Endothelial cell of umbilical vein (primary cell): ENCODE measurements around the gene TEX264. TPM values are rescaled to one million over a fixed set of nuclear protein-coding genes. Genes with fewer than 3 reads are reported as not detected.

ENCODE experiments used
- BruUV-seq: library from RNA; stranded (reverse); fragments of 400-500 nt; replicated peaks from 2 replicates; lab custom pipeline; 2021; lab: Mats Ljungman, UMichigan
- CTCF ChIA-PET: fragments of 300-600, 350-600 bp; sonication (Branson Sonifier 250); formaldehyde crosslinking; loops from one replicate; lab custom pipeline; 2021; ENCODE audit warnings: antibody characterized with exemption, inconsistent platforms; lab: Charles Lee
- POLR2A ChIA-PET: fragments of 300-600, 350-600 bp; sonication (Branson Sonifier 250); formaldehyde crosslinking; loops from one replicate; lab custom pipeline; 2021; ENCODE audit warnings: antibody characterized with exemption, inconsistent platforms; lab: Charles Lee
- DNase-seq: peaks from one replicate; pipeline ENCODE4 v3.0.0-alpha.2; 2011; ENCODE audit warnings: low read depth, low spot score
- FAIRE-seq: peaks from 2 replicates; lab custom pipeline; 2011; peaks lifted over from hg19 to GRCh38; lab: Jason Lieb, UNC
- H2AFZ ChIP-seq: 2 replicates; pipeline ENCODE4 v1.6.0; 2012; ENCODE audit warnings: low read depth, low read length, control low read depth, inconsistent platforms
- H3K27ac ChIP-seq: 2 replicates; pipeline ENCODE4 v1.5.1; 2011; ENCODE audit warnings: low read depth, mild to moderate bottlenecking, control low read depth, low read length, moderate library complexity; ENCODE audit not compliant: insufficient read depth
- H3K27me3 ChIP-seq, 2 experiments: 2 replicates each; pipeline versions ENCODE4 v1.6.0 to v1.6.1; 2011; ENCODE audit warnings: low read length in 2 of 2, mixed read lengths in 1 of 2; ENCODE audit not compliant: control insufficient read depth in 2 of 2, insufficient read depth in 2 of 2
- H3K36me3 ChIP-seq, 2 experiments: 2 replicates in 1 of 2; 3 replicates in 1 of 2; pipeline ENCODE4 v1.5.1; 2011; ENCODE audit warnings: low read length in 2 of 2, mild to moderate bottlenecking in 1 of 2, moderate library complexity in 1 of 2; ENCODE audit not compliant: control insufficient read depth in 2 of 2, insufficient read depth in 2 of 2; ENCODE audit errors: extremely low read depth in 1 of 2
- H3K4me1 ChIP-seq: 3 replicates; pipeline ENCODE4 v1.5.1; 2011; ENCODE audit warnings: mild to moderate bottlenecking, low read length; ENCODE audit not compliant: control insufficient read depth, insufficient read depth; ENCODE audit errors: extremely low read depth
- H3K4me2 ChIP-seq: 2 replicates; pipeline ENCODE4 v1.6.1; 2011; ENCODE audit warnings: low read length, control low read depth, mixed read lengths; ENCODE audit not compliant: insufficient read depth
- H3K4me3 ChIP-seq, 3 experiments: fragments of 200-600 bp in 1 of 3; sonication (generic), shearing (Covaris generic) in 1 of 3; replicated peaks in 1 of 3; 2 replicates each; pipeline ENCODE4 v1.5.1; 2011 to 2016; ENCODE audit warnings: control low read depth in 3 of 3, low read length in 3 of 3, mild to moderate bottlenecking in 2 of 3, inconsistent platforms in 1 of 3, low read depth in 1 of 3, moderate library complexity in 1 of 3; ENCODE audit not compliant: insufficient read depth in 1 of 3
- H3K79me2 ChIP-seq: 2 replicates; pipeline ENCODE4 v1.6.0; 2012; ENCODE audit warnings: low read length, inconsistent platforms; ENCODE audit not compliant: control insufficient read depth, insufficient read depth
- H3K9ac ChIP-seq: replicated peaks from 2 replicates; pipeline ENCODE3; 2011; ENCODE audit warnings: low read length, control low read depth; ENCODE audit not compliant: insufficient read depth; ENCODE audit errors: extremely low read depth
- H3K9me1 ChIP-seq: replicated peaks from 3 replicates; pipeline ENCODE4 v1.6.0; 2011; ENCODE audit warnings: mild to moderate bottlenecking, low read length; ENCODE audit not compliant: control insufficient read depth, insufficient read depth; ENCODE audit errors: extremely low read depth
- H3K9me3 ChIP-seq: replicated peaks from 2 replicates; pipeline ENCODE4 v1.5.1; 2012; ENCODE audit warnings: low read length, inconsistent platforms; ENCODE audit not compliant: control insufficient read depth, insufficient read depth
- H4K20me1 ChIP-seq: replicated peaks from 2 replicates; pipeline ENCODE3; 2011; ENCODE audit warnings: mild to moderate bottlenecking, low read length; ENCODE audit not compliant: control insufficient read depth, insufficient read depth; ENCODE audit errors: extremely low read depth
- CTCF ChIP-seq, 2 donors: IDR thresholded peaks; 1 replicate in 1 of 2; 2 replicates in 1 of 2; pipeline ENCODE4 v1.5.1; 2011; ENCODE audit warnings: low read length in 2 of 2, mild to moderate bottlenecking in 2 of 2, moderate library complexity in 2 of 2, control low read depth in 1 of 2, inconsistent platforms in 1 of 2, low read depth in 1 of 2; ENCODE audit not compliant: insufficient read depth in 1 of 2; ENCODE audit errors: extremely low read depth in 1 of 2
- EZH2 ChIP-seq: IDR thresholded peaks from 2 replicates; pipeline ENCODE4 v1.6.1; 2012; ENCODE audit warnings: borderline replicate concordance, low read depth, mild to moderate bottlenecking, moderate library complexity, low read length, inconsistent platforms; ENCODE audit not compliant: severe bottlenecking
- FOS ChIP-seq: IDR thresholded peaks from 2 replicates; pipeline ENCODE4 v1.6.1; 2011; ENCODE audit warnings: mild to moderate bottlenecking, low read length, moderate library complexity, borderline replicate concordance; ENCODE audit not compliant: insufficient read depth
- GATA2 ChIP-seq: IDR thresholded peaks from 2 replicates; pipeline ENCODE4 v1.7.0; 2011; ENCODE audit warnings: low read depth, mild to moderate bottlenecking, moderate library complexity, mixed read lengths, low read length; ENCODE audit not compliant: insufficient read length, insufficient read depth
- JUN ChIP-seq: IDR thresholded peaks from 2 replicates; pipeline ENCODE4 v1.6.1; 2011; ENCODE audit warnings: borderline replicate concordance, low read depth; ENCODE audit not compliant: insufficient read length, insufficient read depth
- MYC ChIP-seq: IDR thresholded peaks from one replicate; pipeline ENCODE4 v1.6.1; 2011; ENCODE audit warnings: mild to moderate bottlenecking, low read depth, low read length
- POLR2A ChIP-seq: IDR thresholded peaks from 2 replicates; pipeline ENCODE4 v1.6.1; 2012; ENCODE audit warnings: low read depth, mild to moderate bottlenecking, control low read depth, low read length
- POLR2AphosphoS5 ChIP-seq: IDR thresholded peaks from 2 replicates; pipeline ENCODE4 v1.6.1; 2012; ENCODE audit warnings: low read depth, mild to moderate bottlenecking, control low read depth, low read length, moderate library complexity; ENCODE audit not compliant: insufficient read depth
- dilution Hi-C: fragments of 300-500 bp; cut with MboI; formaldehyde crosslinking; loops from one replicate; pipeline ENCODE4 v1.15.0; 2019; ENCODE audit warnings: low sequenced_read_pairs; ENCODE audit not compliant: extremely low pct_ligation_motif_present
- intact Hi-C: fragments of 100-400 bp; cut with micrococcal nuclease; formaldehyde crosslinking; loops from one replicate; pipeline ENCODE4 v1.10.0; 2022
- polyA plus RNA-seq, 4 experiments: library from polyadenylated mRNA; depleted of rRNA in 3 of 4; stranded (reverse) in 3 of 4; unstranded in 1 of 4; fragments of >200 nt; gene quantifications; 2 replicates each; pipeline versions ENCODE4 v1.2.1 to v1.2.3, GENCODE V29; 2011 to 2012; ENCODE audit warnings: missing spikeins in 1 of 4
- total RNA-seq: library from RNA; stranded (reverse); gene quantifications from 2 replicates; pipeline ENCODE4 v1.2.3, GENCODE V29; 2021
- TF ChIP-seq, protein P1 (sequence below): IDR thresholded peaks from 2 replicates; pipeline ENCODE4 v1.6.1; 2011; ENCODE audit not compliant: insufficient read depth, insufficient read length

TEX264 gene
- total and polyA plus RNA-seq, 2 donors (not counting 3 experiments of a cell fraction or from before 2014, with no cell fraction given), result 29.0 to 89.7 TPM

GRCh38 chr3:51706788-51707731, 36.0 kb downstream of the TEX264 start, which contains the start of gene GRM2:
Gene GRM2, plus strand, starts transcription at chr3:51707068. Its CDS starts 1,916 bp downstream, at chr3:51708984.
- no peak for TF ChIP-seq POLR2A
- TF ChIP-seq, protein P1, sequence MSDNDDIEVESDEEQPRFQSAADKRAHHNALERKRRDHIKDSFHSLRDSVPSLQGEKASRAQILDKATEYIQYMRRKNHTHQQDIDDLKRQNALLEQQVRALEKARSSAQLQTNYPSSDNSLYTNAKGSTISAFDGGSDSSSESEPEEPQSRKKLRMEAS, result peak; percentile 26
- no peak for TF ChIP-seq POLR2AphosphoS5
- intact Hi-C loops, result no loop called here
- FAIRE-seq, result peak; percentile 86
- Histone ChIP-seq H3K4me2 (peak within 1 kb of the TSS; percentile 63), H3K9me3 (no peaks in the 10 kb centered on the region), H3K9ac (no peak within 1 kb of the TSS), H3K9me1 (no peaks in the 10 kb centered on the region), H4K20me1 (no peaks in the 10 kb centered on the region), H3K79me2 (no peaks in the 10 kb centered on the region), H3K27me3 (peaks cover 2 to 10% of the 10 kb centered on the region in 2 experiments), H3K36me3 (peaks cover 0 to 3% of the 10 kb centered on the region in 2 experiments), H3K4me3 (peak within 1 kb of the TSS in 2 of 3 experiments; percentile 14 to 27), H3K4me1 (peaks cover 3% of the 10 kb centered on the region), H3K27ac (no peak within 1 kb of the TSS), H2AFZ (no peak within 1 kb of the TSS)
- ChIA-PET POLR2A (interaction anchor here (0.6 kb wide), 1 partner anchor 124 kb away, joined by 3 read pairs; no protein-coding TSS in a partner anchor), CTCF (interaction anchor here (0.6 to 1.6 kb wide), 7 partner anchors 12 to 311 kb away, joined by 3 to 7 read pairs (median 3); no protein-coding TSS in a partner anchor)
- no TSS peak for BruUV-seq
- DNase-seq, result peak; percentile 66
- dilution Hi-C loops, result no loop called here

DNA sequence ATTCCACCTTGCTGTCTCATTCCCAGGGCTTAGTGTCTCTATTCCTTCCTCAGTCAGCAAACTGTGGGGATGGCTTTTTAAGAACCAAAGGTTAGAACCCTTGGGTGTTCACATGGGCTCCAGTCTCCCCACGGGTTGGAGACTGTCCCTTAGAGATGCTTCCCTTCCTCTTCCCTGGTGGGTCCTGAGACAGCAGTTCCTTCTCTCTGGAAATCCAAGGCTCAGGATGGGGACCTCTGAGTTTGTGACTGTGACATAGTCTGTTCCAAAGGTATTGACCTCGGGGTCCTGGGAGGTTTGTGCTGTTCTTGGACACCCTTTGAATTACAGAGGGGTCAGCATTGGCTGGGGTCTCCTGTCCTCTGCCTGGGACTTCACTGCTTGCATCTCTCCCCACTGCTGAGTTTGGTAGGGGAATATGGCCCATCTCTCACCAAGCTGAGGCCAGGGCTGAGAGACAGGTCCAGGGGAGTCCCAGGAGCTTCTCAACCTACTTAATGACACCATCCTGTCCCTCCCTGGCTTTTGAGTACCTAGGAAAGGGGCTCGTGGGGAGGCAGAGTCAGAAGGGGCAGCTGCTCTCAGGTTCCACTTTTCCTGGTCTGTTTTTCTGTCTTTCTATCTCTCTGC, 37.3 kb downstream of the TEX264 start:
- intact Hi-C loops, result no loop called here
- no peak overlapping the region for H2AFZ ChIP-seq
- CTCF ChIA-PET, result no interaction called here

More for the DNA sequence above, 37.3 kb downstream of the TEX264 start:
- Histone ChIP-seq H3K4me2 (no peak overlapping the region), H3K27ac (no peak overlapping the region), H3K27me3 (peaks cover 2 to 10% of the 10 kb centered on the region in 2 experiments), H4K20me1 (no peaks in the 10 kb centered on the region), H3K9me1 (no peaks in the 10 kb centered on the region), H3K79me2 (no peaks in the 10 kb centered on the region), H3K4me3 (no peak overlapping the region), H3K4me1 (peaks cover 3% of the 10 kb centered on the region), H3K9me3 (no peaks in the 10 kb centered on the region), H3K9ac (no peak overlapping the region), H3K36me3 (no peaks in the 10 kb centered on the region)
- DNase-seq (no peak), FAIRE-seq (no peak)
- TF ChIP-seq FOS (no peak), GATA2 (no peak), POLR2A (no peak), POLR2AphosphoS5 (no peak), CTCF (IDR thresholded peaks at IDR 0.05; ENCODE audit: extremely low read depth in 1 of 2, insufficient read depth in 1 of 2, low read depth in 1 of 2, low read length in 2 of 2) (no peak), MYC (no peak), EZH2 (no peak), JUN (no peak)
- TF ChIP-seq, protein P1, result no peak
- dilution Hi-C loops, result no loop called here
- POLR2A ChIA-PET, result no interaction called here
- no TSS peak for BruUV-seq
